ENCODE results near the gene CCDC50.

The CCDC50 gene

DNA sequence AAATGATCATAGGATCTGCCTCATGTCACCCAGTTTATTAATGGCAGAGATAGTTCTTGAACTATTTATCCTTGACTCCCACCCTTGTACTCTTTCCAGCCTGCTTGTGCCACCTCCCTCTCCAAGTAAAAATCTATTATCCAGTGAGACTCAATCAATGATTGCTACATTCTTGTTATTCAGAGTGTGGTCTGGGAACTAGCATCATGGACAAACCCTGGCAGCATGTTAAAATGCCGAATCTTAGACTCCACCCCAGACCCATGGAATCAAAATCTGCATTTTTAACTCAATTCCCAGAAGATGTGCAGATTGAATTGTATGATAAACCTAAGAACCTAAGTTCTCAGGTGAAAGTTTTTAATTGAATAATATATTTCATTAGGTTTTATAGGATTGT, 97.1 kb downstream of the CCDC50 start:
- DNase-seq (ENCODE audit: low spot score), result no peak

DNA sequence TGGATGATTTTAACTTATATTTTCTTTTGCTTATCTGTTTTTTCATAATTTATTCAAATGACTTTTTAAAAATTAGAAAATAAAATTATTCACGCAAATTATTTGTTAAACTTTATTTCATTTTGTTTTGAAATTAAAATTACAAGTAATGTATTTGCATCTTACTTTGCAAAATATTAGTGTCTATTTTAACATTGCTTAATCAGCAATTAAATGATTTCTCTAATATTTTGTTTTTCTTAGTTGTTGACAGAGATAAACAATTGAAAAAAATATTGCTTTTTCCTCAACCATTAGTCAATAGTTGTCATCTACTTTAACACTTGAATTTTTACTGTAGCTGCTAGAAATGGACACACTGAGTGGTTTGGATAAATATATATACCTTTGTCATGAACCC, 99.0 kb downstream of the CCDC50 start:
- no peak for DNase-seq (ENCODE audit: low spot score)

DNA sequence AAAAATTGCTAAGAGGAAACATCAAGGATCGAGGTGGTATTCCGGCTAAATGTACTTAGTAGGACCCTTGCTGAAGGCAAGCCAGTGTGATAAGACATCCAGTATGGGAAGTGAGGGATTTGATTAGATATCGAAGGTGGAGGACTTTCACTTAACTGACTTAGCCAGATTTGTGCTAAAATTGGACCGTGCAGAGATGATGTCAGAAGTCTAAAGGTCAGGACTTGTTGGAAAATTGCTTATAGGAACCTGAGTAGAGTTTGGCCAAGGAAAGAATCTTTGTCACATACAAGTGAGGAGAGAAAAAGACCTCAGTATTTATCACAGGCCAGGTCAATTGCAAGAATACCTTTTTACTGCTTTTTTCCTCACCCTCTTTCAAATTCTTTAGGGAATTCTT, 100.9 kb downstream of the CCDC50 start:
- DNase-seq (ENCODE audit: low spot score), result no peak

DNA sequence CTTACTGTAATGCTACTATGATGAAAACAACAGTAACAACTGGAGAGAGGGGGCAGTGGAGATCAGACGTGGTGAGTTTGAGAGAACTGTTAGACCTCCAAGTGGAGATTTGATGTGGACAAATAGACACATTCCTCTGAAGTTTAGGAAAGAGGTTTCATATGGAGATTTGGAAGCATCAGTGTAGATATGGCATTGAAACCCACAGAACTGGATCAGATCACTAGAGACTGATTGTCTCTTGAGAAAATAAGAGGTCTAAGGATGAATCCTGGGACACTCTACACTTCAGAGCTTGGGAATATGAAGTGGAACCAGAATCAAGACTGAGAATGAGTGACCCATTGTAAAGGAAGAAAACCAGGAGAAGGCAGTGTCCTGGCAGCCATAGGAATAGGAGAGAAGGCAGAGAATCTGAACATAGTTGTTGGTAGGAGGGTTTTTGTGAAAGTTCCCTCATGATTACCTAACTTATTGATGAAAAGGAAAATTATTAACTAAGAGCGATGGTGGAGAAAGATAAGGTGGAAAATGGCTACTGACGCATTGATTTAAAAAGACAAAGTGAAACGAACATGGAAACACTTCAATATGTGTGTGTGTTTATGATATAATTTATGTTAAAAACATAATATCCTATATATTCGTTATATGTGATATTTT, 102.1 kb downstream of the CCDC50 start:
- DNase-seq (ENCODE audit: low spot score), result no peak

DNA sequence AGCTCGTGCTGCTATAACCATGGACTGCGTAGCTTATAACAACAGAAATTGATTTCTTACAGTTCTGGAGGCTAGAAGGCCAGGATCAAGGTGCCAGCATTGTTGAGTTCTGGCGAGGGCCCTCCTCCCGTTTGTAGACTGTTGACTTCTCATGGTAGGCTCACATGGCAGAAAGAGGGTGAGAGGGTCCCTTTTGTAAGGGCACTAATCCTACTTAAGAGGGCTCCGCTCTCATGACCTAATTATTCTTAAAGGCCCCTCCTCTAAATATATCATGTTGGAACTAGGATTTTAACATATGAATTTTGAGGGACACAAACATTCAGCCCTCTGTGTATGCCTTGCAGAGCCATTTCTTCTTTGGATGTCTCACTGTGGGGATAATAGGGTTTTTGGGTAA, 103.0 kb downstream of the CCDC50 start:
- DNase-seq (ENCODE audit: low spot score), result no peak

DNA sequence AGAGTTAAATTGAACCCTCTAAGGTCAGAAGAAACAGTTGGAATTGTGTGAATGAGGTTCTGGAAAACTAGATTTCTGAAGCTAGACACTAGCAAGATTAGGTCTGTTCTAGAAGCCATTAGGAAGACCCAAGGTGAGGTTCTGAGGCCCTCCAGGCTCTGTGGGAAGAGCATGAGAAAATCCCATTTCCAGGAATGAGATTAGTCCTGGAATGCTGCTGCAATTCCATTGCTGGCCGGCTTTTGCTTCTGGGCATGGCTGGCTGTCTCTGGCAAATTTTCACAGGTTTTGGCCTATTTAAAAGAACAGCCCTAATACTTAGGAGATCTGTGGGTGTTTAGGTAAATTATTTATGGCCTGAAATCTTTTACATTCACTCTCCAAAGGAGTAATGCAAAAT, 104.8 kb downstream of the CCDC50 start:
- DNase-seq (ENCODE audit: low spot score), result no peak

DNA sequence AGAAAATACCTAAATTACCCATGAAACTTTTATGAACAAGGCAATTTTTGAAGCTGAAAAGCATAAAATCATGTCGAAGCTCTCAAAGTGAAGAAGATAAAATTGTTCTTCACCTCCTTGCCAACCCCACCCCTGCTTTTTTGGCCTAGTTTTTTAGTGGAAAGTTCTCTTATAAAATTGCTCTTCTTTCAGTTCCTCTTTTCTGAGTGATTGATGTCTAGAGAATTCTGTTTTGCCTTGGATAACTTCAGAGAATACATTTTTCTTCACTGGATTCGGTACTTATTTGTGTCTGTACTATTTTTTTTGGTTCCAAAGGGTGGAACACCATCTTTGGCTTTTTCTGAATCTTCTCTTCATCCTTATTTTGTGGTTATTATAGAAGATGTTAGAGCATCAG, 106.8 kb downstream of the CCDC50 start:
- DNase-seq (ENCODE audit: low spot score), result no peak

DNA sequence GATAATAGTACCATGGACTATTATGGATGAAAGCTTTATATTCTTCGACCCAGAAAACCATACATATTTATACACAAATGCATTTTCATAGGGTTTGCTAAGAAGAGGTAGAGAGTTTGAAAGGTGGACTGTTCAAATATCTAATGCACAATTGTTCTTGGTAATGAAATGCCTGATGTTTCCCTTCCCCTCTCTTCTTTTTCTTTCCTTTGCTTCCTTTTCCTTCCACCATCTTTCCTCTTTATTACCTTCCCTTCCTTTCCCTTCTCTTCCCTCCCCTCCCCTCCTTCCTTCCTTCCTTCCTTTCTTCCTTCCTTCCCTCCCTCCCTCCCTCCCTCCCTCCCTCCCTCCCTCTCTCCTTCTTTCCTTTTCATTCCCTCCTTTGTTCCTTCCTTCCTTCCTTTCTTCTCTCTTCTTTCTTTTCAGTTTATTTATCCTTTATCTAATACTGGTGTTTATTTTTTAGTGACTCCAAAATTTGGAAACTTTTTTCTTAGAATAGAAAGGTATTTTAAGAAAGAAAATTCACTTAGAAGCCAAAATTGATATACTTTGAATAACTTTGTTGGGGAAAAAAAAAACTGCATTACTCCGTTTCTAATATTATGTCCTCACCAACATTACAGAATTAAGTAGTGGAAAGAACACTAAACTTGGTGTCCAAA, 109.1 kb downstream of the CCDC50 start:
- no peak for DNase-seq (ENCODE audit: low spot score)

DNA sequence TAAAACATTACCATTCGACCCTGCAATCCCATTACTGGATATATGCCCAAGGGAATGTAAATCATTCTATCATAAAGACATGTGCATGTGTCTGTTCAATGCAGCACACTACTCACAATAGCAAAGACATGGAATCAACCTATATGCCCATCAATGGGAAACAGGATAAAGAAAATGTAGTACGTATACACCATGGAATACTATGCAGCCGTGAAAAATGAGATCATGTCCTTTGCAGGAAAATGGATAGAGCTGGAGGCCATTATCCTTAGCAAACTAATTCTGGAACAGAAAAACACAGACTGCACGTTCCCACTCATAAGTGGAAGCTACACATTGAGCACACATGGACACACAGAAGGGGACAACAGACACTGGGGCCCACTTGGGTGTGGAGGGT, 111.3 kb downstream of the CCDC50 start:
- DNase-seq (ENCODE audit: low spot score), result no peak

DNA sequence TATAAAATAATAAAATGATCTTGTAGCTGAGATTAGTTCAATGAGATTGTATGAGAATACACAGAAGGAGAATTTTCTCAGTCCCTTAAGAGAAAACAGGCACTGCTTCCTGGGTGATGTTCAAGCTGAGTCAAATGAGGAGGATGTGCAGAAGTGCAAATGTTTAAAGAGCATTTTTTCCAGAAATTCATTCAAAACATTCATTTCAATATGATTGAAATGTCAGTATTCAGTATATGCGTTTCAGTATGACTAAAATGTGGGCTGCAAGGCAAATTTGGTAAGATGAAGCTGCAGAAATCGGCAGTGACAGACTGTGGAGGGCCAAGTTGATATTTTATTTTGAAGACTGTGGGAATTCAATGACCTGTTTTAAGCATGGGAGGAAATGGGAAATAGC, 112.5 kb downstream of the CCDC50 start:
- no peak for DNase-seq (ENCODE audit: low spot score)

DNA sequence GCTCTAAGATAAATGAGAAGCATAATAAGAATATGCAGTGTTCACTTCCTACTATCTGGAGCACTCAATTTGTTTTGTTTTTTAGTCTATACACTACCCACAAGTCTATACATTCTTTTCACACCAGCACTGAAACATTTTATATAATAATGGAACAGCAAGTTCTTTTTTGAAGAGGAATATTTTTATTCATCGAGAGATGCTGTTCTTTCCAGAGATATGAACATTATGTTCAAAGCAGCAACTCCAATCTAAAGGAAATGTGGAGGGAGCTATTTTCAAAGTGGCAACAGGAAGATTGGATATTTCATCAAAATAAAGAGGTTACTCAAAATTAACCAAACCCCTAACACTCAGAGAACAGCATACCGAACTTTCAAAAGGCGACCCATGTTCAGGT, 115.4 kb downstream of the CCDC50 start:
- DNase-seq (ENCODE audit: low spot score), result no peak

Measured in AG20443 (cell line).